Upper lobe of right lung (tissue), 1 donor: Measurements from ENCODE around the gene OR6B3. TPM values are rescaled to one million over a fixed set of nuclear protein-coding genes. Genes with fewer than 3 reads are reported as not detected.

Experiments
- ATAC-seq: fragments of 200-7000 bp; cut with Tn5 transposase; one replicate; pipeline ENCODE4 v1.9.1; 2020; ENCODE audit warnings: mild to moderate bottlenecking, moderate library complexity
- DNase-seq: peaks from one replicate; pipeline ENCODE4 v3.0.0-alpha.2; 2020
- H3K27ac ChIP-seq: fragments of 200-600 bp; one replicate; pipeline ENCODE4 v1.8.0; 2022
- H3K27me3 ChIP-seq: fragments of 200-600 bp; one replicate; pipeline ENCODE4 v1.8.0; 2022; ENCODE audit warnings: mild to moderate bottlenecking
- H3K36me3 ChIP-seq: fragments of 200-600 bp; one replicate; pipeline ENCODE4 v1.8.0; 2022
- H3K4me1 ChIP-seq: fragments of 200-600 bp; one replicate; pipeline ENCODE4 v1.8.0; 2022
- H3K4me3 ChIP-seq: fragments of 200-600 bp; one replicate; pipeline ENCODE4 v1.8.0; 2022; ENCODE audit warnings: mild to moderate bottlenecking
- H3K9me3 ChIP-seq: fragments of 200-600 bp; one replicate; pipeline ENCODE4 v1.8.0; 2022
- intact Hi-C: fragments of 100-400 bp; cut with DNase I; formaldehyde crosslinking; loops from one replicate; pipeline ENCODE4 v1.11.0; 2022
- long read RNA-seq: library from polyadenylated mRNA; unstranded; transcript quantifications from one replicate; pipeline ENCODE4 v2.0.0, GENCODE V29; 2021
- total RNA-seq: library from RNA; stranded (reverse); fragmentation: NEBNext Ultra II Directional; extraction: Animal tissue kit (Norgen Biotek cat#: 25700); gene quantifications from one replicate; pipeline ENCODE4 v1.2.1, GENCODE V29; 2021
- TF ChIP-seq, protein P1 (sequence below): fragments of 200-600 bp; IDR thresholded peaks from one replicate; pipeline ENCODE4 v1.8.0; 2022; ENCODE audit warnings: antibody characterized with exemption
- donor health status: DM: no; HTN: yes; CAD: no; lungs with severe emphysema.

The OR6B3 gene
- total RNA-seq = not detected
- long read RNA-seq = 0 reads

GRCh38 chr2:240053173-240054155, at the start of gene OR6B3:
TSS of gene OR6B3 (minus strand) at chr2:240053521.
- intact Hi-C loops = no loop called here

DNA sequence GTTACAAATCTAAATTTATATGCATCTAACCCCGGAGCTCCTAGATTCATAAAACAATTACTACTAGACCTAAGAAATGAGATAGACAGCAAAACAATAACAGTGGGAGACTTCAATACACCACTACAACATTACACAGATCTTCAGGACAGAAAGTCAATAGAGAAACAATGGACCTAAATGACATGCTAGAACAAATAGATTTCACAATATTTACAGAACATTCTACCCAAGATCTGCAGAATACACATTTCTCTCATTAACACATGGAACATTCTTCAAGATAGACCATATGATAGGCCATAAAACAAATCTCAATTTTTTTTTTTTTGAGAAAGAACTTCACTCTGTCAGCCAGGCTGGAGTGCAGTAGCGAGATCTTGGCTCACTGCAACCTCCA, 45.0 kb upstream of the OR6B3 start:
- Histone ChIP-seq H3K36me3 (no peaks in the 10 kb centered on the region), H3K27me3 (peaks cover 40% of the 10 kb centered on the region), H3K9me3 (no peaks in the 10 kb centered on the region), H3K4me3 (no peak overlapping the region), H3K27ac (no peak overlapping the region), H3K4me1 (no peaks in the 10 kb centered on the region)
- no peak for ATAC-seq
- intact Hi-C loops = no loop called here
- TF ChIP-seq, protein P1, sequence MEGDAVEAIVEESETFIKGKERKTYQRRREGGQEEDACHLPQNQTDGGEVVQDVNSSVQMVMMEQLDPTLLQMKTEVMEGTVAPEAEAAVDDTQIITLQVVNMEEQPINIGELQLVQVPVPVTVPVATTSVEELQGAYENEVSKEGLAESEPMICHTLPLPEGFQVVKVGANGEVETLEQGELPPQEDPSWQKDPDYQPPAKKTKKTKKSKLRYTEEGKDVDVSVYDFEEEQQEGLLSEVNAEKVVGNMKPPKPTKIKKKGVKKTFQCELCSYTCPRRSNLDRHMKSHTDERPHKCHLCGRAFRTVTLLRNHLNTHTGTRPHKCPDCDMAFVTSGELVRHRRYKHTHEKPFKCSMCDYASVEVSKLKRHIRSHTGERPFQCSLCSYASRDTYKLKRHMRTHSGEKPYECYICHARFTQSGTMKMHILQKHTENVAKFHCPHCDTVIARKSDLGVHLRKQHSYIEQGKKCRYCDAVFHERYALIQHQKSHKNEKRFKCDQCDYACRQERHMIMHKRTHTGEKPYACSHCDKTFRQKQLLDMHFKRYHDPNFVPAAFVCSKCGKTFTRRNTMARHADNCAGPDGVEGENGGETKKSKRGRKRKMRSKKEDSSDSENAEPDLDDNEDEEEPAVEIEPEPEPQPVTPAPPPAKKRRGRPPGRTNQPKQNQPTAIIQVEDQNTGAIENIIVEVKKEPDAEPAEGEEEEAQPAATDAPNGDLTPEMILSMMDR = no peak
- DNase-seq = no peak

More at GRCh38 chr2:240053173-240054155, at the start of gene OR6B3:
- Histone ChIP-seq H3K9me3 (no peaks in the 10 kb centered on the region), H3K36me3 (no peaks in the 10 kb centered on the region), H3K27ac (no peak within 1 kb of the TSS), H3K4me1 (no peaks in the 10 kb centered on the region), H3K27me3 (peaks cover 29% of the 10 kb centered on the region), H3K4me3 (no peak within 1 kb of the TSS)
- DNase-seq (no peak), ATAC-seq (no peak)
- TF ChIP-seq, protein P1 = no peak

DNA sequence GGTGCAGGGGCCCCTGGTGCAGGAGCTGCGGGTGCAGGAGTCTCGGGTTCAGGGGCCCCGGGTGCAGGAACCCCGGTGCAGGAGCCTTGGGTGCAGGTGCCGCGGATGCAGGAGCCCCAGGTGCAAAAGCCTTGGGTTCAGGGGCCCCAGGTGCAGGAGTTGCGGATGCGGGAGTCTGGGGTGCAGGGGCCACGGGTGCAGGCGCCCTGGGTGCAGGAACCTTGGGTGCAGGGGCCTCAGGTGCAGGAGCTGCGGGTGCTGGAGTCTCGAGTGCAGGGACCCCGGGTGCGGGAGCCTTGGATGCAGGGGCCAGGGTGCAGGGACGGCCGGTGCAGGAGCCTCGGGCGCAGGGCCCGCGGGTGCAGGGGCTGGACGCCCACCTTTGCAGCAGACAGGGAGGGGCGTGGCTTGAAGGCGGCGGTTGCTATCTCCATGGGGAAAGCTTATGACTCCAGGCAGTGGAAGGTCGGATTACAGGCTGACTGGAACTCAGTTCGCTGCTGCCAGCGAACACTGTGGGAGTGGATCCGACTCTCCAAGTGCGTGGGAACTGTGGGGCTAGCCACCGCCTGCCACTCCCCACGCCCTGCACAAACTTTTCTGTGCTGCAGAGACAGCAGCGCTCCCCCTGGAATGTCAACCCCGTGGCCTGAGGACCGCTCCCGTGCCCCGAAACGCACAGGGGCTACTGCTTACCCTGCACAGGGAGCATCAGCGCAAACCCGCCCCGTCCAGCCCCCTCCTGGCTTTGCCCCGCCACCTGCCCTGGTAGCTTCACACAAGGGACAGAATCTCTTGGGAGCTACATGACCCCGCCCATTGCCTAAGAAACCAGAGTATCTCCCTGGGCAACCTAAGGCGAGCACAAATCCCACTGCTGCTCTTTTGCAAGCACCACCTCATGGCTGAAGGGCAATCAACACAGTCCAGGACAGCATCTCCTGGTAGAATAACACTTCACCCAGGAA, 42.5 kb upstream of the OR6B3 start:
- TF ChIP-seq, protein P1 = no peak
- H3K36me3 ChIP-seq = no peaks in the 10 kb centered on the region
- intact Hi-C loops = no loop called here
- no peaks in the 10 kb centered on the region for H3K4me1 ChIP-seq
- DNase-seq (no peak), ATAC-seq (no peak)
- no peak overlapping the region for H3K4me3 ChIP-seq
- H3K27me3 ChIP-seq = peaks cover 52% of the 10 kb centered on the region
- H3K27ac ChIP-seq = no peak overlapping the region
- H3K9me3 ChIP-seq = no peaks in the 10 kb centered on the region

DNA sequence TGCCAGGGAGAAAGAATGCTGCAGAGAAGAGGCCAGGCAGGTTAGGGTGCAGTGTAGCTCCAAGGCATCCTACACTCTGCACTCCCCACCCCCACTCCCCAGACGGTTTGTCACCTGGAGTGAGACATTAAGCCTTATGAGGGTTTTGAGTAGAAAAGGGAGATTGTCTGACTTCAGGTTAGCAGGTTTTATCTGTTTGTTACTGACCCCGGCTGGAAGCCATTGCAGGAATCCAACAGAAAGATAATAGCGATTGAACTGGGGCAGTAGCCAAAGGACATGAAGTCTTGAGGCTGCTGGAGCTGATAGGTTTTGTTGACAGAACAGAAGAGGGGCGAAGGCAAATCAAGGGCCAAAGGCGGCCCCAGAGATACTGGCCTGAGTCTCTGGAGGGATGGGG, 36.0 kb upstream of the OR6B3 start:
- no peak for ATAC-seq

DNA sequence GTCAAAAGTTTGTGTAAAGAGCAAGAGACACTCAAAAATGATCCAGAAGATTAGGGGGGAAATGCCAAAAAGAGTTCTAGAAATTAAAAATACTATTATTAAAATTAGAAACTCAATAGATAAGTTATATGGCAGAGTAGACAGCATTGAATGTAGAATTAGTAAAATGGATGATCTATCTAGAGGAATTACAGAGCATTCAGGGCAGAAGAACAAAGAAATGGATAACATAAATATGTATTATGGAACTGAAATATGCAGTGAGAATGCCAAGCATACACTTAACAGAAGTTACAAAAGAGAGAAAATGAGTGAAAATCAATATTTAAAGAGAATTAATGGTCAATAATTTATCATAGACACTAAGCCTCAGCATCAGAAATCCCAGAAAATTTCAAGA, 33.2 kb upstream of the OR6B3 start:
- no peak for DNase-seq
- intact Hi-C loops = no loop called here
- Histone ChIP-seq H3K36me3 (no peaks in the 10 kb centered on the region), H3K4me1 (no peaks in the 10 kb centered on the region), H3K27ac (no peak overlapping the region), H3K9me3 (peaks cover 8% of the 10 kb centered on the region), H3K4me3 (no peak overlapping the region), H3K27me3 (peaks cover 13% of the 10 kb centered on the region)
- TF ChIP-seq, protein P1 = no peak
- ATAC-seq = no peak

More for the DNA sequence above, 36.0 kb upstream of the OR6B3 start:
- intact Hi-C loops = no loop called here
- H3K36me3 ChIP-seq = no peaks in the 10 kb centered on the region
- H3K4me3 ChIP-seq = no peak overlapping the region
- DNase-seq = no peak
- TF ChIP-seq, protein P1 = no peak
- H3K9me3 ChIP-seq = peaks cover 8% of the 10 kb centered on the region
- H3K27ac ChIP-seq = no peak overlapping the region
- H3K4me1 ChIP-seq = no peaks in the 10 kb centered on the region
- H3K27me3 ChIP-seq = peaks cover 27% of the 10 kb centered on the region
